GM23248 (cell line): ENCODE measurements around the gene FMOD.

Experiments used
- EZH2 ChIP-seq: fragments of 200-600 bp; sonication (generic); IDR thresholded peaks from 2 replicates; pipeline ENCODE4 v1.6.1; 2018; ENCODE audit warnings: antibody characterized with exemption, mild to moderate bottlenecking; ENCODE audit not compliant: insufficient read depth, poor library complexity, severe bottlenecking
- EZH2phosphoT487 ChIP-seq: fragments of 200-600 bp; sonication (generic); IDR thresholded peaks from 2 replicates; pipeline ENCODE4 v1.6.1; 2018; ENCODE audit warnings: antibody characterized with exemption, moderate library complexity, mild to moderate bottlenecking, low read depth; ENCODE audit not compliant: insufficient read depth

- TF ChIP-seq EZH2 (no peak), EZH2phosphoT487 (no peak)
Observed at GRCh38 chr1:203346060-203346768, 4.7 kb downstream of the FMOD start.
